ENCODE data around the gene SAPCD2. TPM values are rescaled to one million over a fixed set of nuclear protein-coding genes. Genes with fewer than 3 reads are reported as not detected.

SAPCD2 gene
- total and polyA plus RNA-seq, 12 donors: 0.07 to 1.7 (median 0.58) TPM

- no peaks in the 10 kb centered on the region for H3K27me3 ChIP-seq
- WGBS, 4 donors: 47 to 78% (median 70%) methylated on average over 7 to 15 of the region's 15 CpGs
- no peak for DNase-seq
- no peaks in the 10 kb centered on the region for H3K9me3 ChIP-seq (replicated peaks in 1 of 3)
- peaks cover 9 to 37% of the 10 kb centered on the region in 2 donors for H3K4me1 ChIP-seq (replicated peaks in 1 of 2)
- TF ChIP-seq CTCF (IDR thresholded peaks at IDR 0.05) (no peak), POLR2A (IDR thresholded peaks at IDR 0.05) (no peak)
- H3K27ac ChIP-seq: no peak overlapping the region
- intact Hi-C loops (cut with DNase I): loop anchor here (5.0 kb wide), 2 partner anchors 88 to 243 kb away; partner anchors contain the start of gene FBXW5 (in 1 of the 2)
- no peaks in the 10 kb centered on the region for H3K36me3 ChIP-seq (replicated peaks in 1 of 2)
- H3K4me3 ChIP-seq: no peak overlapping the region
Observed at GRCh38 chr9:137030006-137030405, 40.4 kb downstream of the SAPCD2 start.

GRCh38 chr9:137029058-137029936, 41.1 kb downstream of the SAPCD2 start:
- Histone ChIP-seq H3K4me1 (replicated peaks in 1 of 2) (peaks cover 9 to 30% of the 10 kb centered on the region in 2 donors), H3K36me3 (replicated peaks in 1 of 2) (no peaks in the 10 kb centered on the region), H3K27ac (no peak overlapping the region), H3K9me3 (replicated peaks in 1 of 3) (no peaks in the 10 kb centered on the region), H3K27me3 (no peaks in the 10 kb centered on the region), H3K4me3 (peak overlapping the region in 1 of 4 donors; percentile 74)
- intact Hi-C loops (cut with DNase I): loop anchor here in 1 of 2 donors (5.0 kb wide), 1 partner anchor 77 kb away; the partner anchor contains the start of gene LCN12
- WGBS, 4 donors: 23 to 50% (median 26%) methylated on average over 8 to 19 of the region's 19 CpGs
- TF ChIP-seq CTCF (IDR thresholded peaks at IDR 0.05) (peak; percentile 73 to 84 (median 81)), POLR2A (IDR thresholded peaks at IDR 0.05) (no peak)
- DNase-seq: peak; percentile 66 to 89 (median 77)

GRCh38 chr9:137028263-137029057, 41.9 kb downstream of the SAPCD2 start:
- H3K4me3 ChIP-seq: peak overlapping the region in 2 of 4 donors; percentile 54 to 74
- no peaks in the 10 kb centered on the region for H3K27me3 ChIP-seq
- WGBS, 4 donors: 0 to 1% (median 1%) methylated on average over 1 to 96 of the region's 98 CpGs; no CpG with 5 or more reads in 1 of the 4 donors
- H3K4me1 ChIP-seq (replicated peaks in 1 of 2): peaks cover 9 to 30% of the 10 kb centered on the region in 2 donors
- peak overlapping the region in 2 of 5 donors; percentile 6 to 31 for H3K27ac ChIP-seq
- H3K36me3 ChIP-seq (replicated peaks in 1 of 2): no peaks in the 10 kb centered on the region
- intact Hi-C loops (cut with DNase I): loop anchor here in 1 of 2 donors (5.0 kb wide), 1 partner anchor 76 kb away; the partner anchor contains the start of gene LCN12
- peak in 2 of 6 experiments; percentile 26 to 46 for TF ChIP-seq CTCF (IDR thresholded peaks at IDR 0.05)
- TF ChIP-seq POLR2A (IDR thresholded peaks at IDR 0.05): peak in 1 of 2 donors; percentile 14
- DNase-seq: peak in 6 of 7 donors; percentile 58 to 79 (median 69)
- no peaks in the 10 kb centered on the region for H3K9me3 ChIP-seq (replicated peaks in 1 of 3)
